ENCODE results near the gene AP1G1. TPM values are rescaled to one million over a fixed set of nuclear protein-coding genes. Genes with fewer than 3 reads are reported as not detected.
A peak's percentile ranks its signal among the peaks of the same experiment; 100 is the strongest.

AP1G1 gene
- total RNA-seq, 2 donors from 2014 or later: 38.6 to 44.6 TPM

DNA sequence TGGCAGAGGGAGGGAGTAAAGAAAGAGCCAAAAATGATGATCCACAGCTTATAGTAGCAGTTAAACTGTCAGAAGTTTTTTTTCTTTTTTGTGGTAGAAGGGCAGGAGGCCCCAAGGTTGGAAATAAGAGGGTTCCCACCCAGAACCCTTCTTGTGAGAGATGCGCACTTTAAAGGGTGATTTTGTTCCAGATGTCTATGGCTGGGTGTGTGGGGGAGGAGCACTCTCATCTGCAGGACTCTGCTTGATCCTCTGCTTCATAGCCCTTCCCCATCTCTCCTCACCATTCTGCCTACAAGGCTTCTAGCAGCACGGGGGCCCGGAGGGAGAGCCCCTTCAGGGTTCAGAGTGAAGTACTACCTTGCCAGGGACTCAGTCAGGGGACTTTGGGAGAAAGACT lies 43.5 kb upstream of the AP1G1 start:
- Histone ChIP-seq H3K27ac (no peak overlapping the region), H3K4me1 (peaks cover 0 to 18% of the 10 kb centered on the region in 2 donors), H3K36me3 (peaks cover 48% of the 10 kb centered on the region), H3K9me3 (no peaks in the 10 kb centered on the region), H3K4me3 (no peak overlapping the region), H3K27me3 (no peaks in the 10 kb centered on the region)
- DNase-seq (ENCODE audit: low spot score): no peak
- TF ChIP-seq, protein P1, sequence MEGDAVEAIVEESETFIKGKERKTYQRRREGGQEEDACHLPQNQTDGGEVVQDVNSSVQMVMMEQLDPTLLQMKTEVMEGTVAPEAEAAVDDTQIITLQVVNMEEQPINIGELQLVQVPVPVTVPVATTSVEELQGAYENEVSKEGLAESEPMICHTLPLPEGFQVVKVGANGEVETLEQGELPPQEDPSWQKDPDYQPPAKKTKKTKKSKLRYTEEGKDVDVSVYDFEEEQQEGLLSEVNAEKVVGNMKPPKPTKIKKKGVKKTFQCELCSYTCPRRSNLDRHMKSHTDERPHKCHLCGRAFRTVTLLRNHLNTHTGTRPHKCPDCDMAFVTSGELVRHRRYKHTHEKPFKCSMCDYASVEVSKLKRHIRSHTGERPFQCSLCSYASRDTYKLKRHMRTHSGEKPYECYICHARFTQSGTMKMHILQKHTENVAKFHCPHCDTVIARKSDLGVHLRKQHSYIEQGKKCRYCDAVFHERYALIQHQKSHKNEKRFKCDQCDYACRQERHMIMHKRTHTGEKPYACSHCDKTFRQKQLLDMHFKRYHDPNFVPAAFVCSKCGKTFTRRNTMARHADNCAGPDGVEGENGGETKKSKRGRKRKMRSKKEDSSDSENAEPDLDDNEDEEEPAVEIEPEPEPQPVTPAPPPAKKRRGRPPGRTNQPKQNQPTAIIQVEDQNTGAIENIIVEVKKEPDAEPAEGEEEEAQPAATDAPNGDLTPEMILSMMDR (IDR thresholded peaks at IDR 0.05): no peak

GRCh38 chr16:71851746-71852145 lies 43.1 kb upstream of the AP1G1 start:
- Histone ChIP-seq H3K36me3 (peaks cover 48% of the 10 kb centered on the region), H3K4me1 (peaks cover 0 to 22% of the 10 kb centered on the region in 2 donors), H3K4me3 (no peak overlapping the region), H3K27ac (no peak overlapping the region), H3K9me3 (no peaks in the 10 kb centered on the region), H3K27me3 (no peaks in the 10 kb centered on the region)
- DNase-seq (ENCODE audit: low spot score): no peak
- TF ChIP-seq, protein P1 (IDR thresholded peaks at IDR 0.05): no peak

DNA sequence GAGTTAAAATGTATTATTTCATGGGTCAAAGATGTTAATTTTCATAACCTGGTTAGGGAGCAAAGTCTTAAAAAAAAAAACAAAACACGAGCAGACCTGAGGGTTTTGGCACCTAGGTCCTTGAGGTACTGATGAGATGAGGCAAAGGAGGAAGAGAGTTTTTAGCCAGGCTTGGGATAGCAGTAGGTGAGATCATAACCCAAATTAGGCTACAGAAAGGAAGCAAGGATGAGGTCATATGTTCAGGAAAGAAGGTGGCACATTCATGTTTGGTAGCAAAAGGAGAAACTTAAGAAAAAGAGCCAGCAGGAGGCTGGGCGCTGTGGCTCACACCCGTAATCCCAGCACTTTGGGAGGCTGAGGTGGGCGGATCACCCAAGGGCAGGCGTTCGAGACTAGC lies 40.0 kb upstream of the AP1G1 start:
- no peak overlapping the region for H3K27ac ChIP-seq
- TF ChIP-seq, protein P1 (IDR thresholded peaks at IDR 0.05): no peak
- peaks cover 45% of the 10 kb centered on the region for H3K36me3 ChIP-seq
- peaks cover 0 to 16% of the 10 kb centered on the region in 2 donors for H3K4me1 ChIP-seq
- no peak for DNase-seq (ENCODE audit: low spot score)
- H3K9me3 ChIP-seq: no peaks in the 10 kb centered on the region
- no peaks in the 10 kb centered on the region for H3K27me3 ChIP-seq
- H3K4me3 ChIP-seq: no peak overlapping the region

- no peak for DNase-seq (ENCODE audit: low spot score)
- TF ChIP-seq, protein P1 (IDR thresholded peaks at IDR 0.05): no peak
- Histone ChIP-seq H3K4me3 (peak overlapping the region in 1 of 2 donors; percentile 87), H3K27ac (no peak overlapping the region), H3K27me3 (no peaks in the 10 kb centered on the region), H3K36me3 (peaks cover 36% of the 10 kb centered on the region), H3K9me3 (no peaks in the 10 kb centered on the region), H3K4me1 (peaks cover 0 to 16% of the 10 kb centered on the region in 2 donors)
Observed at GRCh38 chr16:71847096-71847495, 38.5 kb upstream of the AP1G1 start.

- H3K27ac ChIP-seq: peak overlapping the region; percentile 86 to 91
- H3K36me3 ChIP-seq: peaks cover 30% of the 10 kb centered on the region
- peak overlapping the region; percentile 83 to 87 for H3K4me3 ChIP-seq
- H3K9me3 ChIP-seq: no peaks in the 10 kb centered on the region
- TF ChIP-seq, protein P1 (IDR thresholded peaks at IDR 0.05): no peak
- H3K4me1 ChIP-seq: peaks cover 0 to 16% of the 10 kb centered on the region in 2 donors
- H3K27me3 ChIP-seq: no peaks in the 10 kb centered on the region
- no peak for DNase-seq (ENCODE audit: low spot score)
Observed at GRCh38 chr16:71846431-71846830, 37.8 kb upstream of the AP1G1 start.
